Activated T-helper 17 cell treated with anti-CD3 and anti-CD28 coated beads, Interleukin-2, amount 50 U/mL, for 72 hours (primary cell): ENCODE results near the gene VWA5B1. TPM values are rescaled to one million over a fixed set of nuclear protein-coding genes. Genes with fewer than 3 reads are reported as not detected.

ENCODE experiments used
- ATAC-seq: fragments of 150-1000 bp; cut with Tn5 transposase; replicated peaks from 2 replicates; pipeline ENCODE4 v1.10.0; 2021; ENCODE audit warnings: mild to moderate bottlenecking, moderate library complexity
- H3K27ac Mint-ChIP-seq: one replicate; pipeline ENCODE4 v1.8.0; 2022; ENCODE audit warnings: mixed read lengths
- H3K27me3 Mint-ChIP-seq: one replicate; pipeline ENCODE4 v1.8.0; 2022; ENCODE audit warnings: mixed read lengths
- H3K36me3 Mint-ChIP-seq: one replicate; pipeline ENCODE4 v1.8.0; 2022; ENCODE audit warnings: low read depth, mild to moderate bottlenecking, mixed read lengths
- H3K4me1 Mint-ChIP-seq: one replicate; pipeline ENCODE4 v1.8.0; 2022; ENCODE audit warnings: mixed read lengths
- H3K4me3 Mint-ChIP-seq: one replicate; pipeline ENCODE4 v1.8.0; 2022; ENCODE audit warnings: mild to moderate bottlenecking, mixed read lengths
- H3K9me3 Mint-ChIP-seq: one replicate; pipeline ENCODE4 v1.8.0; 2022; ENCODE audit warnings: mixed read lengths
- total RNA-seq, 2 donors: library from RNA; stranded (reverse); gene quantifications; one replicate each; pipeline ENCODE4 v1.2.3, GENCODE V29; 2022

Gene VWA5B1
- total RNA-seq, 2 donors from 2014 or later: 0.05 TPM; not detected in 1

DNA sequence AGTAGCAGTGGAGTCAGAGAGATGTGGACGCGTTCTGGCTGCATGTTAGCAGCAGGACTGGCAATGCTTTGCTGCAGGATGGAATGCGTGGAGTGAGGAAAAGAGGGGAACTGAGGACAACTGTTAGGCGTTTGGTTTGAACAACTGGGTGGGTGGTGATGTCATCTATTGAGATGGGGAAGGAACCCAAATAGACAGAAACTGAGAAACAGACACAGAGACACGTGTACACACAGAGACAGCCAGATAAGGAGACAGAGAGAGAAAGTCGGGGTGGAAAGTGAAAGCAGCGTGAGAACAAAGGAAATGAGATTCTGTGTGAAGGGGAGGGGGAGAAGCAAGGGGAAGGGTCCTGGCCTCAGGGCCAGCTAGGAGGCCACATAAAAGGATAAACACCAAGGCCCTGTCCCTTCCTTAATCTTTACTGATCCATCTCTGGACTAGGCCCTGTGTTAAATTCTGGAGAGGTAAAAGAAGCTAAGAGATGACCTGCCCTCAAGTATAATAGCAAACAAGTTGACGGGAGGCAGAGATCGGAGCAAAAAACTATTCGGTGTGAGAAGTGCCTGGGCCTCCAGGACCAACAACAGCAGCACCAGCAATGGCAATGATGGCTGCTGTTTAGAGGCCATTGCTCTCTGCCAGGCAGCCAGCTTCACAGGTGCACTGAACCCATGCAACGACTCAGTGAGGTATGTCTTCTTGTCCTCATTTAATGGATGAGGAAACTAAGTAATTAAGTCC is 31.6 kb downstream of the VWA5B1 start:
- peaks cover 12% of the 10 kb centered on the region for H3K27me3 Mint-ChIP-seq
- peaks cover 20% of the 10 kb centered on the region for H3K4me1 Mint-ChIP-seq
- no peaks in the 10 kb centered on the region for H3K36me3 Mint-ChIP-seq
- no peaks in the 10 kb centered on the region for H3K9me3 Mint-ChIP-seq
- peak overlapping the region; percentile 40 for H3K27ac Mint-ChIP-seq
- ATAC-seq: peak; percentile 75
- peak overlapping the region; percentile 74 for H3K4me3 Mint-ChIP-seq

DNA sequence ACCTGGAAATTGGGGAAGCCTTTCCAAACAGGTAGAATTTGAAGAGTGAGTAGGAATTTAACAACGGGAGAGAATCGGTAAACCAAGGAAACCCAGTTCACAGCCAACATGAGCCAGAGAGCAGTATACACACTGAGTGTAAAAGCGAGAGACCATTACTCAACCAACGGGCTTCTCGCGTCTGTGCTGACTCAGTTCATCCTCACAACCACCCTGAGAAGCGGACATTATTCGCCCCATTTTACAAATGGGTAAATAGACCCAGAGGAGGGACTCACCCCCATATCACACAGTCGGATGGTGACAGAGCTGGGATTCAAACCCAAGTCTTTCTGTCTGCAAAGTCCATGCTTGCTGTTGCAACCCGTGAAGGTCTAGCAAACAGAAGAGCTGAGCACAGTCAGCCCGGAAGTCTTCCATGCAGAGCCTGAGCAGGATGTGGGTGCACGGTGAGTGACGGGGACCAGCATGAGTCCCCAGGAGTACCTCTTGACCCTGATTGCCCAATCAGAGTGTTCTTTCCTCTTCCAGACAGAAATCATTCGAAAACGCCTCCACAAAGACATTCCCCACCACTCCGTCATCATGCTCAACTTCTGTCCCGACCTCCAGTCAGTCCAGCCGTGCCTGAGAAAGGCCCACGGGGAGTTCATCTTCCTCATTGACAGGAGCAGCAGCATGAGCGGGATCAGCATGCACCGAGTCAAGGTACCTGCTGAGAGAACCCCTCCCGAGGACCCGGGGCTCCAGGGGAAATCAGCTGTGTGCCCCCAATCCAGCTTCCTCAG is 32.3 kb downstream of the VWA5B1 start:
- peak; percentile 87 for ATAC-seq
- H3K36me3 Mint-ChIP-seq: no peaks in the 10 kb centered on the region
- no peaks in the 10 kb centered on the region for H3K9me3 Mint-ChIP-seq
- peak overlapping the region; percentile 74 for H3K4me3 Mint-ChIP-seq
- H3K27ac Mint-ChIP-seq: peak overlapping the region; percentile 40
- H3K27me3 Mint-ChIP-seq: peaks cover 18% of the 10 kb centered on the region
- peaks cover 20% of the 10 kb centered on the region for H3K4me1 Mint-ChIP-seq

- no peaks in the 10 kb centered on the region for H3K36me3 Mint-ChIP-seq
- no peak for ATAC-seq
- H3K4me1 Mint-ChIP-seq: peaks cover 20% of the 10 kb centered on the region
- H3K4me3 Mint-ChIP-seq: peak overlapping the region; percentile 74
- H3K27me3 Mint-ChIP-seq: peaks cover 21% of the 10 kb centered on the region
- H3K9me3 Mint-ChIP-seq: no peaks in the 10 kb centered on the region
- peak overlapping the region; percentile 40 for H3K27ac Mint-ChIP-seq
Observed at GRCh38 chr1:20323613-20323920, 32.9 kb downstream of the VWA5B1 start.

DNA sequence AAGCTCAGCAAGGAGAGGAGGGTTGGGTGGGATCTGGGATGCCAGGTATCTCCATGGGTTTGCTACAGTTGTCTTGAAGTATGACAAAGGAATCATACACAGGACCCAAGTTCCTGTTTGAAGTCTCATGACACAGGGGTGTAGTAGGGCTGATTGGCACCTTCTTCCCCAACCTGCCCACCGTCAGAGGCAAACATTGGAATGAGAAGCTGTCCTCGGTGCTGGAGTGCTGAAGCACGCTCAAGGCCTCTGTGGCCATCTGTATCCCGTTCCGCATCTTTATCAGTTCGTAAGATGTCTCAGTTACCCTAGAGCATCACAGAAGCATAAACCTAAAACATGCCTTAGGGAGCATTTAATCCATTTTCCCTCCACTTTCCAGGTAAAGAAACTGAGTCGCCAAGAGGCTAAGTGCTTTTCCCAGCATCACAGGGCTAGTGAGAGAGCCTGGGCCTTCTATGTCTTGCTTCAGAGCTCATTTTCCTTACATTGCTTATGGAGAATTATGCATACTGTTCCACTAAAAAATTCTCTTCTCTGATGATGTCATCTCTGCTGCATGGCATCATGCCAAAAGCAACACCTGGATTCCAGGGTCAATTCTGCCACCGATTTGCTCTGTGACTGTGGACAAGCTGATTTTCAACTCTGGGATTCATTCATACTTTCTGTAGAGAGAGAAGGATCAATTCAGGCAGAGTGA is 34.2 kb downstream of the VWA5B1 start:
- Mint-ChIP-seq H3K27me3 (peaks cover 21% of the 10 kb centered on the region), H3K4me1 (peaks cover 20% of the 10 kb centered on the region), H3K4me3 (no peak overlapping the region), H3K36me3 (no peaks in the 10 kb centered on the region), H3K27ac (no peak overlapping the region), H3K9me3 (no peaks in the 10 kb centered on the region)
- ATAC-seq: no peak

DNA sequence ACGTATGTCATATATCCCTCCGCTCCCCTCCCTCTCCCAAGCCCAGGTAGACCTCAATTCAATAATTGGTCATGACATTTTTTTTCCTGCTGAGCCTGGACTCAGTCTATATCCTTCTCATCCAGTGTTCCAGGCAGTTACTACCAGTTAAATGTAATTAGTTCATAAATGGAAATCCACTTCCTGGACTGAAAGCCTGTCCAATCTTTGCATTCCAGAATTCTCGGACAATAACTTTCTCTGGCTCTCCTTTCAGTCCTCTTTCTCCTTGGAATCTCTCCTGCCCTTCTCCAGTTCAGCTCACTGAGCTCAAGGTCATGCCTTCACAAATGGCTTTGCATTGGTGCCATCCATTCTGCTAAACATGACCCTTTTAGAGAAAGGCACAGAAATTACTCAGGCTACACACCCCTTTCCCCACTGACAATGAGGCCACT is 34.8 kb downstream of the VWA5B1 start:
- peaks cover 21% of the 10 kb centered on the region for H3K27me3 Mint-ChIP-seq

DNA sequence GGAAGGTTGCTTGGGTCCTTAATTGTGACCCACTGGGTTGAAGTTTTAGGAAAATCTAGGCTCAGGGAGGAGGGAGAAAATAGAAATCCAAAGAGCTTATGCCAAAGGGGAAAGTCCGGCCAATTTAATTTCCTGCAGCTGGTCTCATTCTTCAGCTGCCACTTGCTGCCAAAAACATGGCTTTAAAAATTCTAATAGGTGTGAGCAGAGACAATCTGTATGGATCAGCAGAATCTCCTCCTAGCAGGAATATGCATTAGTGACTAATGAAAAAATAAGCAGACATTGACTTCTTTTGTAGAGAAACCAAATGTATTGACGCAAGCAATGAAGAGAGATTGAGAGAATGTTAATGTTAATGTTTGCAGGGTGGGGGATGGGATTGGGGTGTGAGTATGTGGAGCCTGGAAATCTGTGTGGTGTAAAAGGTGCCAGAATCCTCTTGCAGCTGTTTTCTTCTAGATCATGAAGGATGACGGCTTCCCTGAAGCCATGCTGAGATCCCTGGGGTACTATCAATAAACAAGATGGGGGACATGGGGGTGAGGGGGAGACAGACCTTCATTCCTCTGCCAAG is 35.3 kb downstream of the VWA5B1 start:
- H3K4me1 Mint-ChIP-seq: peaks cover 16% of the 10 kb centered on the region
- no peak for ATAC-seq
- H3K27ac Mint-ChIP-seq: no peak overlapping the region
- H3K9me3 Mint-ChIP-seq: no peaks in the 10 kb centered on the region
- no peaks in the 10 kb centered on the region for H3K36me3 Mint-ChIP-seq
- no peak overlapping the region for H3K4me3 Mint-ChIP-seq
- H3K27me3 Mint-ChIP-seq: peaks cover 21% of the 10 kb centered on the region

More for the DNA sequence above, 34.8 kb downstream of the VWA5B1 start:
- Mint-ChIP-seq H3K9me3 (no peaks in the 10 kb centered on the region), H3K4me1 (peaks cover 20% of the 10 kb centered on the region), H3K27ac (no peak overlapping the region), H3K4me3 (no peak overlapping the region), H3K36me3 (no peaks in the 10 kb centered on the region)
- no peak for ATAC-seq

DNA sequence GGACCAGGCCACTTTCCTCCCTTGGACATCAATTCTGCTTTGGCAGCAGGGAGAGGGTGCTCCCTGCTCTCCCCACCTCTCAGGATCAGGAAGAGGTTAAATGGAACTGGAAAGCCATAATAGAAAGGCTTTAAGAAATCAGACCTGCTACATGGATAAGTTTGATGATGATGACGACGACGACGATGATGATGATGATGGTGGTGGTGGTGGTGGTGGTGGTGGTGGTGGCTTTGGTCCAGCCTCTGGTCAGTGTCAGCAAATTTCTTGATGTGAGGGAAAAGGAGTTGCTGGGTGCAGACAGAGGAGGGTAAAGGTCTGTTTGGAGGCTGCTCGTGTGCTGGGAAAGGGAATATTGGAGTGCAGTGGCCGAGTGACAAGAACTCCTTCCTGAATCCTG is 36.8 kb downstream of the VWA5B1 start:
- H3K27me3 Mint-ChIP-seq: peaks cover 21% of the 10 kb centered on the region
- no peaks in the 10 kb centered on the region for H3K9me3 Mint-ChIP-seq
- ATAC-seq: no peak
- H3K36me3 Mint-ChIP-seq: no peaks in the 10 kb centered on the region
- H3K4me3 Mint-ChIP-seq: no peak overlapping the region
- no peak overlapping the region for H3K27ac Mint-ChIP-seq
- H3K4me1 Mint-ChIP-seq: peaks cover 4% of the 10 kb centered on the region

DNA sequence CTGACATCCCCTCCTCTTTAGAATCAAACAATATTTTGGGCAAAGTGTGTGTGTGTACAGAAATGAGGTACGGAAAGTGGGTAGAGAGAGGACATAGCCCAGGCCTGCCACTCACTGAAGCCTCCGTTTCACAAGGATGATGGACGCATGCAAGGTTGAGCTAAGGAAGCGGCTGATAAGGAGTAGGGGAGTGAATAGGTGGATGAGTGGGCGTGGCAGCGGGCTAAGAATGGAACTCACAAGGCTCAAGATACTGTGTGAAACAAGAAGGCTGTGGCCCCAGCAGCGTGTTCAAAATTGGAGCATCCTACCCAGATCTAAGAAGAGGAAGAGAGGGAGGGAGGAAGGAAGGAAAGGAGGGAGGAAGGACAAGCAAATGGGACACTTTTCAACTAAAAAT is 37.5 kb downstream of the VWA5B1 start:
- no peak for ATAC-seq
- no peaks in the 10 kb centered on the region for H3K36me3 Mint-ChIP-seq
- no peak overlapping the region for H3K27ac Mint-ChIP-seq
- H3K27me3 Mint-ChIP-seq: peaks cover 21% of the 10 kb centered on the region
- no peak overlapping the region for H3K4me3 Mint-ChIP-seq
- no peaks in the 10 kb centered on the region for H3K4me1 Mint-ChIP-seq
- no peaks in the 10 kb centered on the region for H3K9me3 Mint-ChIP-seq

- Mint-ChIP-seq H3K27me3 (peaks cover 24% of the 10 kb centered on the region), H3K36me3 (no peaks in the 10 kb centered on the region), H3K27ac (no peak overlapping the region), H3K9me3 (no peaks in the 10 kb centered on the region), H3K4me1 (no peaks in the 10 kb centered on the region), H3K4me3 (no peak overlapping the region)
- no peak for ATAC-seq
Observed at GRCh38 chr1:20329793-20330542, 39.3 kb downstream of the VWA5B1 start.

DNA sequence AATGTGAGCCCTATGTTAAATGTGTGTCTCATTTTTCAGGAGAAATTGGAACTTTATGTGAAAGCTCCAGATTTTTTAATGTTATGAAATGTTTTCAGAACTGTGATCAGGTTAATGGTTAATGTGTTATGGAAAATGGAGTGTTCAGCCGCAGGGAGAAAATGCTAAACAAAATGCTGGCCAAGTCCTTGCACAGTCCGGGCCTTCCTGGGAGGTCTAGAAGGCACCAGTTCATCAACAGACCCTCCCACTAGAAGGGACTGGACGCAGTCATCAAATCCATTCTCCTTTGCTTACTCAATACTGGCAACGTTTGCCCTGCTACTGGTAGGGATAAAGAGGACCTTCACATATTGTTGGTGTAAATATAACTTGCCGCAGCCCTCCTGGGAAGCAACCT is 43.4 kb downstream of the VWA5B1 start:
- H3K36me3 Mint-ChIP-seq: no peaks in the 10 kb centered on the region
- H3K27me3 Mint-ChIP-seq: peaks cover 17% of the 10 kb centered on the region
- no peaks in the 10 kb centered on the region for H3K9me3 Mint-ChIP-seq
- no peak for ATAC-seq
- H3K4me3 Mint-ChIP-seq: no peak overlapping the region
- no peak overlapping the region for H3K27ac Mint-ChIP-seq
- no peaks in the 10 kb centered on the region for H3K4me1 Mint-ChIP-seq

GRCh38 chr1:20336105-20336605 is 45.5 kb downstream of the VWA5B1 start:
- Mint-ChIP-seq H3K4me1 (no peaks in the 10 kb centered on the region), H3K9me3 (no peaks in the 10 kb centered on the region), H3K27ac (no peak overlapping the region), H3K4me3 (no peak overlapping the region), H3K27me3 (peaks cover 17% of the 10 kb centered on the region), H3K36me3 (no peaks in the 10 kb centered on the region)
- no peak for ATAC-seq

DNA sequence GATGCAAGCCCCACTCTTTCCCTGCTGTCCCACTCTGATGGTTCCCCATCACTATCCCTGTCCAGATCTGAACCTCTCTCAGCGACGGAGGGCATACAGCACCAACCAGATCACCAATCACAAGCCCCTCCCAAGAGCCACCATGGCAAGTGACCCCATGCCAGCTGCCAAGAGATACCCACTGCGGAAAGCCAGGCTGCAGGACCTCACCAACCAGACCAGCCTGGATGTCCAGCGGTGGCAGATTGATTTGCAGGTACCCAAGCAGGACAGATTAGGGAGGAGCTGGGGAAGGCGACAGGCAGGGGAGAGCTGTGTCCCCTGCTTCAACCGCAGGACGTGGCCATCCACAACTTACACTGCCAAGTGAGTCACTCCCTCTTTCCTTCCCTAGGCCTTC is 46.9 kb downstream of the VWA5B1 start:
- no peak for ATAC-seq
- Mint-ChIP-seq H3K27ac (no peak overlapping the region), H3K4me1 (no peaks in the 10 kb centered on the region), H3K9me3 (no peaks in the 10 kb centered on the region), H3K36me3 (no peaks in the 10 kb centered on the region), H3K4me3 (no peak overlapping the region), H3K27me3 (peaks cover 17% of the 10 kb centered on the region)

DNA sequence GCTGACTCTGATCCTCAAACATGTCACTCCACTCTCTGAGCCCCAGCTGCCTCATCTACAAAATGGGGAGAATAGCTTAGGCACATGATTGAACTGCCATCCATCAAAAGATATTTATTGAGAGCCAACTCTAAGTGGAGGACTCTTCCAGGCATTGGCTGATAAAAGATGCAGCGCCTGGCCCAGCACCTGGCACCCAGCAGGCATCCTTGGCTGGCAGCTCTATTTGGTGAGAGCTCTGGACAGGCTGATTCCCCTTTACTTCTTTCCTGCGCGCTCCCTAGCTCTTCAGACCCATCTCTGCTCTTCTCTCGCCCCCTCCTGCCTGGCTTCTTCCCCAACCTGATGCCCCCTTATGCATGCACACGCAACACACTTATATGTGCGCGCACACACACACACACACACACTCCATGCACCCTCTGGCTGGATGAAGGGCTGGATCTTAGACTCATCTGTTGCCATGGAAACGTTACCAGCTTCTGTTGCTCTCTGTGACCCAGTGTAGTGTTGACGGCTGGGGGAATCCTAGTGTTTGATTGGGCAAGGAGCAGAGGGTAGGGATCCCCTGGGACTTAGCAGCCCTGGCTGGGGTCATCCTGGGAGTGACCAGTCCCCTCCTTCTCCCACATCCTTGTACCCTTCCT is 49.3 kb downstream of the VWA5B1 start:
- Mint-ChIP-seq H3K9me3 (no peaks in the 10 kb centered on the region), H3K4me1 (no peaks in the 10 kb centered on the region), H3K27ac (no peak overlapping the region), H3K27me3 (peaks cover 26% of the 10 kb centered on the region), H3K36me3 (no peaks in the 10 kb centered on the region), H3K4me3 (no peak overlapping the region)
- no peak for ATAC-seq
